Smooth muscle cell (in vitro differentiated cells): ENCODE data around the gene FHOD3. TPM values are rescaled to one million over a fixed set of nuclear protein-coding genes. Genes with fewer than 3 reads are reported as not detected.
"Not testable (repeated sequence)": the region's sequence is repeated elsewhere in the genome, so short reads cannot be mapped to it uniquely, and the experiment has no call there.

Source experiments
- DNase-seq: peaks from one replicate; lab custom pipeline; 2025; ENCODE audit not compliant: unreplicated experiment; lab: John Stamatoyannopoulos, UW
- H2AFZ ChIP-seq: fragments of 200-600 bp; sonication (generic); 2 replicates; pipeline ENCODE4 v1.6.0; 2016; ENCODE audit warnings: antibody characterized with exemption, low read depth, mild to moderate bottlenecking
- H3F3A ChIP-seq: fragments of 200-600 bp; sonication (generic); 2 replicates; pipeline ENCODE4 v1.6.0; 2017; ENCODE audit warnings: antibody characterized with exemption, low read depth
- H3K27ac ChIP-seq: fragments of 200-600 bp; sonication (generic); 2 replicates; pipeline ENCODE4 v1.5.1; 2016; ENCODE audit warnings: low read depth, mild to moderate bottlenecking
- H3K27me3 ChIP-seq: fragments of 200-600 bp; sonication (generic); 2 replicates; pipeline ENCODE4 v1.6.1; 2016; ENCODE audit warnings: low read depth, mild to moderate bottlenecking
- H3K36me3 ChIP-seq: fragments of 200-600 bp; sonication (generic); 2 replicates; pipeline ENCODE4 v1.5.1; 2016; ENCODE audit warnings: low read depth
- H3K4me1 ChIP-seq: fragments of 200-600 bp; sonication (generic); 2 replicates; pipeline ENCODE4 v1.5.1; 2016; ENCODE audit warnings: low read depth
- H3K4me2 ChIP-seq: fragments of 200-600 bp; sonication (generic); 2 replicates; pipeline ENCODE4 v1.6.0; 2016; ENCODE audit warnings: mild to moderate bottlenecking
- H3K4me3 ChIP-seq: fragments of 200-600 bp; sonication (generic); 2 replicates; pipeline ENCODE4 v1.5.1; 2016; ENCODE audit warnings: mild to moderate bottlenecking
- H3K79me2 ChIP-seq: fragments of 200-600 bp; sonication (generic); 2 replicates; pipeline ENCODE4 v1.6.0; 2016; ENCODE audit warnings: low read depth, mild to moderate bottlenecking
- H3K9ac ChIP-seq: fragments of 200-600 bp; sonication (generic); 2 replicates; pipeline ENCODE4 v1.6.0; 2016; ENCODE audit warnings: low read depth
- H3K9me3 ChIP-seq: fragments of 200-600 bp; sonication (generic); replicated peaks from 2 replicates; pipeline ENCODE4 v1.5.1; 2016; ENCODE audit warnings: low read depth
- H4K20me1 ChIP-seq: fragments of 200-600 bp; sonication (generic); 2 replicates; pipeline ENCODE4 v1.6.0; 2016; ENCODE audit warnings: low read depth
- WGBS: methylation state at CpG from one replicate; pipeline ENCODE4 v1.1.7; 2016; ENCODE audit warnings: low lambda C conversion rate; 5-methylcytosine and 5-hydroxymethylcytosine counted together
- polyA plus RNA-seq: library from polyadenylated mRNA; unstranded; fragments of >200 nt; fragmentation: Nextera tagmentation; extraction: Ambion mirVana; gene quantifications from 2 replicates; pipeline ENCODE4 v1.2.1, GENCODE V29; 2016
- total RNA-seq: library from RNA; depleted of rRNA; stranded (reverse); fragments of >200 nt; gene quantifications from 2 replicates; pipeline ENCODE4 v1.2.3, GENCODE V29; 2014
- TF ChIP-seq, protein P1 (sequence below): fragments of 200-600 bp; sonication (generic); IDR thresholded peaks from 2 replicates; pipeline ENCODE4 v1.5.1; 2017; ENCODE audit warnings: borderline replicate concordance, mild to moderate bottlenecking, antibody characterized with exemption; ENCODE audit not compliant: insufficient read depth, poor library complexity, severe bottlenecking

FHOD3 gene
- total and polyA plus RNA-seq, 2 experiments from 2014 or later: 6.3 to 19.4 TPM

DNA sequence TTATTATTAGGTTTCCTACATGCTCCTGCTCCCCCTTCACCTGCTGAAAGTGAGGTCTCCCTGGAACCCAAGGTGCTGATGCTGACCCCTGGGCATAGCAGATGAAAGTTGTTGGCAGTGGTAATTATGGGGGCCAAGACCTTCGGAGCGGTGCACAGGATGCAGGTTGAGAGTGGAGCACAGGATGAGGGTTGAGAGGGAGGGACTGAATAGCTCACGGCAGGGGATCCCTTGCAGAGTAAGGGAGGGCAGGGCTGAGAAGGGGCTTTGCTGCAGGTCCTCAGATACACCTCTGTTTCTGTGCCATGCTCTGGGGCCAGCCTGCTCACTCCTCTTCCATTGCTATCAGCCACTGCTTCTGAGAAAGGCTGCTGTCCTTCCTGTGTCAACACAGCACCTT, 163.3 kb downstream of the FHOD3 start:
- Histone ChIP-seq H3K4me3 (no peak overlapping the region), H3K79me2 (no peaks in the 10 kb centered on the region), H3K9me3 (no peaks in the 10 kb centered on the region), H3F3A (peaks cover 8% of the 10 kb centered on the region), H3K4me1 (peaks cover 30% of the 10 kb centered on the region), H3K27ac (no peak overlapping the region), H2AFZ (no peak overlapping the region), H3K4me2 (no peak overlapping the region), H4K20me1 (peaks cover 10% of the 10 kb centered on the region), H3K9ac (no peak overlapping the region), H3K36me3 (no peaks in the 10 kb centered on the region), H3K27me3 (no peaks in the 10 kb centered on the region)
- TF ChIP-seq, protein P1, sequence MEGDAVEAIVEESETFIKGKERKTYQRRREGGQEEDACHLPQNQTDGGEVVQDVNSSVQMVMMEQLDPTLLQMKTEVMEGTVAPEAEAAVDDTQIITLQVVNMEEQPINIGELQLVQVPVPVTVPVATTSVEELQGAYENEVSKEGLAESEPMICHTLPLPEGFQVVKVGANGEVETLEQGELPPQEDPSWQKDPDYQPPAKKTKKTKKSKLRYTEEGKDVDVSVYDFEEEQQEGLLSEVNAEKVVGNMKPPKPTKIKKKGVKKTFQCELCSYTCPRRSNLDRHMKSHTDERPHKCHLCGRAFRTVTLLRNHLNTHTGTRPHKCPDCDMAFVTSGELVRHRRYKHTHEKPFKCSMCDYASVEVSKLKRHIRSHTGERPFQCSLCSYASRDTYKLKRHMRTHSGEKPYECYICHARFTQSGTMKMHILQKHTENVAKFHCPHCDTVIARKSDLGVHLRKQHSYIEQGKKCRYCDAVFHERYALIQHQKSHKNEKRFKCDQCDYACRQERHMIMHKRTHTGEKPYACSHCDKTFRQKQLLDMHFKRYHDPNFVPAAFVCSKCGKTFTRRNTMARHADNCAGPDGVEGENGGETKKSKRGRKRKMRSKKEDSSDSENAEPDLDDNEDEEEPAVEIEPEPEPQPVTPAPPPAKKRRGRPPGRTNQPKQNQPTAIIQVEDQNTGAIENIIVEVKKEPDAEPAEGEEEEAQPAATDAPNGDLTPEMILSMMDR: no peak
- 72% methylated on average over 3 of the region's 3 CpGs for WGBS
- no peak for DNase-seq

DNA sequence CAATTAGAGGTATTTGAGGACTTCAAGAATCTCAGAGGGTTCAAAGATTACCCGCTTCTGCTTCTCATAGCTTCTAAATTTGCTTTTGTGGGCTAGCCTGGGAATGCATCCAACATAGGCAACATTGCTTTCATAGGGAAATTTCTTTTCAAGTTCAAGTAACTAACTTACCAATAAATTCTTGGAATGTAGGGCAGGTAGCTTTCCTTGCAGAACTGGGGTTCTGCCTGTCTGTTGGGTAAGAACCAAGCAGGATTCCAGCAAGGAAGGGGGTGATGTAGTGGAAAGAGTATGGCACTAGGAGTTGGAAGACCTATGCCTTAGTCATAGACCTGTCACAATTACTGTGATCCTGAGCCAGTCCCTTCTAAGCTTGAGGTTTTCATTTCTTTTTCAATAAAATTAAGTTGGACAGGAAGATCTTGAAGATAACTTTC, 164.1 kb downstream of the FHOD3 start:
- no peak overlapping the region for H3K9ac ChIP-seq
- H3K4me3 ChIP-seq: no peak overlapping the region
- no peak for DNase-seq
- H3K79me2 ChIP-seq: no peaks in the 10 kb centered on the region
- peaks cover 30% of the 10 kb centered on the region for H3K4me1 ChIP-seq
- WGBS: 90% methylated on average over 1 of the region's 1 CpG
- no peaks in the 10 kb centered on the region for H3K36me3 ChIP-seq
- H2AFZ ChIP-seq: no peak overlapping the region
- peaks cover 14% of the 10 kb centered on the region for H4K20me1 ChIP-seq
- no peak overlapping the region for H3K27ac ChIP-seq
- no peaks in the 10 kb centered on the region for H3K9me3 ChIP-seq
- H3K27me3 ChIP-seq: no peaks in the 10 kb centered on the region
- H3K4me2 ChIP-seq: no peak overlapping the region
- H3F3A ChIP-seq: peaks cover 8% of the 10 kb centered on the region
- TF ChIP-seq, protein P1: no peak

DNA sequence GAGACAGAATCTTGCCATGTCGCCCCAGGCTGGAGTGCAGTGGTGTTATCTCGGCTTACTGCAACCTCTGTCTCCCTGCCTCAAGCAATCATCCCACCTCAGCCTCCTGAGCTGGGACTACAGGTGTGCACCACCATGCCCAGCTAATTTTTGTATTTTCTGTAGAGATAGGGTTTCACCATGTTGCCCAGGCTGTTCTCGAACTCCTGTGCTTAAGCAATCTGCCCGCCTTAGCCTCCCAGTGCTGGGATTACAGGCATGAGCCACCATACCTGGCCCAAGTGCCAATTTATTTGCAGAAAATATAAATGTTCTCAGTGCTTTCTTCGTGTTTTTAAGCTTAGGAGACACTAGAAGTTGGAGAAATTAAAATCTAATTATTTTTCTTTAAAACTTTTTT, 166.0 kb downstream of the FHOD3 start:
- not testable (repeated sequence) for DNase-seq, H3F3A ChIP-seq, H3K27me3 ChIP-seq, H3K27ac ChIP-seq, H3K9ac ChIP-seq, H3K4me2 ChIP-seq, H3K9me3 ChIP-seq, H2AFZ ChIP-seq, H3K36me3 ChIP-seq, H3K4me3 ChIP-seq, H3K79me2 ChIP-seq
- 93% methylated on average over 5 of the region's 5 CpGs for WGBS
- peaks cover 14% of the 10 kb centered on the region for H4K20me1 ChIP-seq
- H3K4me1 ChIP-seq: peaks cover 30% of the 10 kb centered on the region

DNA sequence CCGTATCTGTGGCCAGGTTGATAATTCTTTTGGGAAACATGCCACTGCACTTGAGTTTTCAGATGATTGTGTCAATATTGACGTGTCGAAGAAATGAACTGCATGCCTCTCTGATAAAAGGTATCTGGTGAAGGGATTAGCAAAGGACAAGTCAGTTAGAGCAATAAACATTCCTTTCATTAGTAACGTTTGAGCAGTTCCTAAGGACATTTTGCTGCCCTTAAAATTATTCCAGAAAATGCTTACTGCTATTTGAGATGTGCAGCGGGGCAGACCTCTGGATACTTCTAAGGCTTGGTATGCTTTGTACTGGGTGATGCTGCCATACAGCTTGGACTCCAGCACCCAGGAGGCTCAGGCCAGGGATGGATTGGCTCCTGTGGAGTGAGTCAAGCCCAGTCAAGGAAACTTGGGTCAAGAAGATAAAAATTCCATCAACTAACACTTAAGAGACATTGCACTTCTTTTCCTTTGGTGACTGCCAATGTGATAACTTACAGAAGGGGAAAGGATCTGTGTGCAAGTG, 166.7 kb downstream of the FHOD3 start:
- WGBS: 26% methylated on average over 5 of the region's 5 CpGs
- no peaks in the 10 kb centered on the region for H3K9me3 ChIP-seq
- peak overlapping the region; percentile 53 for H3K4me2 ChIP-seq
- H3F3A ChIP-seq: peaks cover 8% of the 10 kb centered on the region
- H3K27ac ChIP-seq: no peak overlapping the region
- H4K20me1 ChIP-seq: peaks cover 14% of the 10 kb centered on the region
- no peaks in the 10 kb centered on the region for H3K36me3 ChIP-seq
- peaks cover 26% of the 10 kb centered on the region for H3K4me1 ChIP-seq
- TF ChIP-seq, protein P1: no peak
- no peak overlapping the region for H2AFZ ChIP-seq
- H3K9ac ChIP-seq: no peak overlapping the region
- no peak for DNase-seq
- H3K79me2 ChIP-seq: no peaks in the 10 kb centered on the region
- H3K4me3 ChIP-seq: no peak overlapping the region
- H3K27me3 ChIP-seq: no peaks in the 10 kb centered on the region
